GM18868 (cell line): ENCODE measurements around the gene ITPKA.

Source experiments
- ATAC-seq: cut with Tn5 transposase; IDR thresholded peaks from one replicate; pipeline ENCODE4 v1.9.1; 2021; ENCODE audit warnings: mild to moderate bottlenecking, moderate library complexity; ENCODE audit not compliant: unreplicated experiment

ITPKA gene

GRCh38 chr15:41489641-41490040 lies 4.0 kb upstream of the ITPKA start:
- ATAC-seq, result no peak

DNA sequence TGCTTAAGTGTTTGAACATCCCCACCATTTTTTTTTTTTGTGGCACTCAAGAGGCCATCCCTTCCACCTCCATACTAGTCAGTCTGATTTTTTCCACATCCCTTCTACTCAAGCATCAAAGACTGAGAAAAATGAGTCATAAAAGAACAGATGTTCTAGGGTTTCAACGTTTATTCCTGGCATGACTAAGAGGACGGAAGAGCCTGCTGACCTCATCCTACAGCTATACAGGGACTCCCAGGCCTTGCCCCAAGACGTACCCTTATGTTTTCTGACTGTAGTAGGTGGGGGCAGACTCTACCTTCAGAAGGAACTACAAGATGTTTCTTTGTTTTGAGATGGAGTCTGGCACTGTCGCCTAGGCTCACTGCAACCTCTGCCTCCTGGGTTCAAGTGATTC lies 3.3 kb upstream of the ITPKA start:
- ATAC-seq, result peak; percentile 43

- ATAC-seq, result no peak
Measured at GRCh38 chr15:41491889-41492288, 1.8 kb upstream of the ITPKA start.

DNA sequence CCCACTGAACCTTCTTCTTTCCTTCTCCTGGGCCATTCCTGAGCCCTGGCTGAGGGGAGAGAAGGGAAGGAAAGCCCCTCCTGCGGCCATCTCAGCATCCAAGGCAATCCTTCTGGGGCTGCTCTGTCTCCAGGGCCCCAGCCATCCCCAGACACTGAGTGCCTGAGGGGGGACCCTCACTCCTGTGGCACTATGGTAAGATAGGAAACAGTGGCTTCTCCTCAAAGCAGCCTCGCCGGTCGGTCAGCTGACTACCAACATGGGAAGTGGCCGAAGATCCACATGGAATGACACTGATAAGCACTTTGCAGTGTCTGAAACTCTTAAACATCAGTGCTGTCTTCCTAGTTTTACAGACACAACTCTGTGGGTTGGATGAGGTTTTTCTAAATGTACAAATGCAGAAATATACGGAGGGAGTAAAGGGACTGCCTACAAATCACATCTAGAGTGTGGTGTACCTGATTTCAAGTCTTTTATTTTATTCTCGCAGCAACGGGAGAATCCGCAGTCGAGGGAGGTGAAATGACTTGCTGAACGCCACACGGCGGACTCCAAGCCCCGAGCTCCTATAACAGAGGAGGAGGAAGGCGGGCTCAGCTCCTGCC lies 973 bp upstream of the ITPKA start:
- ATAC-seq, result peak; percentile 18

GRCh38 chr15:41493902-41494189 lies 172 bp downstream of the ITPKA start:
- peak; percentile 25 for ATAC-seq

DNA sequence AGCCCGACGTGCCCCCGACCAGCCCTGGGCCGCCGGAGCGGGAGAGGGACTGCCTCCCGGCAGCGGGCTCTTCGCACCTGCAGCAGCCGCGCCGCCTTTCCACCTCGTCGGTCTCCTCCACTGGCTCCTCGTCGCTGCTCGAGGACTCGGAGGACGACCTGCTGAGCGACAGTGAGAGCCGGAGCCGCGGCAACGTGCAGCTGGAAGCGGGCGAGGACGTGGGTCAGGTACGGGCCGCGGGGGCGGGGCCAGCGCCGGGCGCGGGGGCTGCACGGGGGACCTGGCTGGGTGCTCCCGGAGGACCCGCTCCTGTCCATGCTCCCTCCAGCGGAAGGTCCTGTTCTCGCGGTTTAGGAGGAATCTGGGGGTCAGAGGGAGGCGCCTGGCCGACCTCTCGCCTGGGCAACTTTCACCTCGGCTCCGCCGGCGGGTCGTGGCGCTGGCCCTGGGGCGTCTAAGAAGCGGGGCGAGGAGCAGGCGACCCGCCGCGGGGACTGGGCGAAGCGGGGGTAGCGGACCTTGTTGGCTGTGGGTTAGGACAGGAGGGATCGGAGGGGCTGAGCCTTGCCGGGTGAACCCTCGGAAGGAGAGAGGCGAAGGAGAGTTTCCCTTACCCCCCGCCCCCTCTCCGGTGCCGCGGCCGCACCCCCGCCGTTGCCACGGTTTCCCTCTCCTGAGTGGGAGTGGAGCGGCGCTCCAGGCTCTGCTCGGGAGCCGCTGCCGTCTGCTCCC lies 682 bp downstream of the ITPKA start:
- ATAC-seq, result peak; percentile 9

DNA sequence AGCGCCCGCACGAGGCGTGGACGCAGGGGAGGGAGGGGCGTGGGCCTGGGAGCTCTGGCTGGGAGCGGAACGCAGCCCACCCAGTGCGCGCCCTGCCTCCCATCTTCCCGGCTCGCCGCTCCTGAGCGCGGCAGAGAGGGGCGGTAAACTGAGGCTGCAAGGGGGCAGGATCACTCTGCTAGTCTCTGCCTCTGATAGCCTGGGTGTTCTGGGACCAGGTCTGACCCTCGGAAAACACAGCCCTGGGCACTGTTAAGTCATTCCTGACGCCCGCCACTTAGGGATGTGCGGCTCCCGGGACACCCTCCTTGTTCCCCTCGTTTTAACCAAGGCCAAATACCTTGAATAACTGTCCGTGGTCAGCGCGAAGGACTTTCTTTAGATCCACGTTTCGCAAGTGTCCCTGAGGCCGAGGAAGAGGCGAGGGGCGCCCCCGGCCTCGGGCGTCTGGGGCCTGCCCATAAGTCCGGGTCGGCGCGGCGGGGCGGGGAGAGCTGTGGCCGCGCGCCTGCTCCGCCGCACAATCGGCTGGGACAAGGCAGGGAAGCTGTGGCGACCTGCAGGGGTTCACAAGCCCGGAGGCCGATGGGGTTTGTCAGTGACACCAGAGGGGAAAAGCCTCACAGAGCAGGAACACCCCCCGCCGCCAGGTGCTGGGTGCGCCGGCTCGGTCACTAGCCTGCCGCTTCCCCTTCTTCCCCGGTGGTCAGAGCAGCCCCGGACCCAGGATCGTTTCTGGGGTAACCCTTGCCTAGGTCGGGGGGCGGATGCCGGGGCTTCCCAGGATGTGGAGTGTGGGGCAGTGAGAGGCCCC lies 1.5 kb downstream of the ITPKA start:
- no peak for ATAC-seq

DNA sequence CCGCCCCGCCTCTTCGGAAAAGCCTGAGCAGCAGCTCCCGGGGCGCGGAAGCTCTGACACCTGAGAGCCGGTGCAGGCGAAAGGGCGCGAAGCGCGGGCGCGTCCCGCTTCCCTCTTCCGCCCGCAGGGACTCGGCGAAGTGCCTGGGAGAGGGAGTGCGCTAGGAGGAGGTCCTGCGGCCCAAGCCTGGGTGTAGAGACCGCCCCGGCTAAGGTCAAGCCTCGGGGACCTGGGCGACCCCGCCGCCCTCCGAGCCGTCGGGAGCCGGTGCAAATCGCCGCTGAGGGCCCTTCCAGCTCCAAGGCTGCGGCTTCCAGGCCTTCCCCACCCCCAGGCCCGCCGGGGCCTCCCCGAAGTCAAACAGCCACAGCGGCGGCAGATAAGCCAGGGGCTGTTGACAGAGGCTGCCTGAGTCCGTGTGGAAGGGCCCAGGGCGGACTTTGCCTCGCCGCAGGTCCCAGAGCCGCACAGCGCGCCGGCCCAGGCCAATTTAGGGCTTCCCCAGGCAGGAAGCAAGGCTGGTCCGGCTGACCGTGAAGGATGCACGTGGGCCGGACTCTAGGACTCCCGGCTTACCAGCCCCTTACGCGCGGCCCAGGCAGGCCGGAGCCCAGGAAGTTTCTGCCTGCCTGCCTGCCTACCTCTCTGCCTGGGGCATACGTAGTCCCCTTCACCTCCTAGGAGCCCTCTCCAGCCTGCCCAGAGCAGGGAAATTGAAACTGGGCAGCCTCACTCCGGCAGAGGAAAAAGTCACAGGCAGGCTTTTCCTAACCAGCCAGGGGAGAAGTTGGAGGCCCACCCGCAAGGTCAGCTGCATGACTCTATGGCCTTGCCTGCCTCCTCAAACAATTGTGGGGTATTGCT lies 2.3 kb downstream of the ITPKA start:
- ATAC-seq, result no peak

- no peak for ATAC-seq
Measured at GRCh38 chr15:41498657-41499056, 5.0 kb downstream of the ITPKA start.

GRCh38 chr15:41499109-41499851 lies 5.6 kb downstream of the ITPKA start:
- no peak for ATAC-seq

DNA sequence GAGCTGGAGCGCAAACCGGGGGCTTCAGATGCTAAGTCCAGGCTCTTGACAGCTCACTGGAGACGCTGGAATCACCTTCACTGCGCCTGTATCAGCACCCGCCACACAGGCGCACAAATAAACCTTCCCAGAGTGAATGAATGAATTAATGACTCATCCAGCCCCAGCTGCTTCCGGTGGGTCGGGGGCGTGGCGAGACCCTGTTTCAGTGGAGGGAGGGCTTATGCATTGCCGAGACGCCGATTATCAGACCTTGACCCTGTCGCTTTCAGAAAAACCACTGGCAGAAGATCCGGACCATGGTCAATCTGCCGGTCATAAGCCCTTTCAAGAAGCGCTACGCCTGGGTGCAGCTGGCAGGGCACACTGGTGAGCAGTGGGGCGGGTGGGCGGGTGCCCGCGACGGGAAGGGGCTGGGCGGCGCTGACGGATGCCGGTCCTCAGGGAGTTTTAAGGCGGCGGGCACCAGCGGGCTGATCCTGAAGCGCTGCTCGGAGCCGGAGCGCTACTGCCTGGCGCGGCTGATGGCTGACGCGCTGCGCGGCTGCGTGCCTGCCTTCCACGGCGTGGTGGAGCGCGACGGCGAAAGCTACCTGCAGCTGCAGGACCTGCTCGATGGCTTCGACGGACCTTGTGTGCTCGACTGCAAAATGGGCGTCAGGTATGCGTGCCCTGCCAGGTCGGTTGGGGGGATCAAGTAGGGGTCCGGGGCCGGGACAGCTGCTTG lies 7.7 kb downstream of the ITPKA start:
- ATAC-seq, result no peak

GRCh38 chr15:41501931-41502794 lies 8.5 kb downstream of the ITPKA start:
- ATAC-seq, result no peak

DNA sequence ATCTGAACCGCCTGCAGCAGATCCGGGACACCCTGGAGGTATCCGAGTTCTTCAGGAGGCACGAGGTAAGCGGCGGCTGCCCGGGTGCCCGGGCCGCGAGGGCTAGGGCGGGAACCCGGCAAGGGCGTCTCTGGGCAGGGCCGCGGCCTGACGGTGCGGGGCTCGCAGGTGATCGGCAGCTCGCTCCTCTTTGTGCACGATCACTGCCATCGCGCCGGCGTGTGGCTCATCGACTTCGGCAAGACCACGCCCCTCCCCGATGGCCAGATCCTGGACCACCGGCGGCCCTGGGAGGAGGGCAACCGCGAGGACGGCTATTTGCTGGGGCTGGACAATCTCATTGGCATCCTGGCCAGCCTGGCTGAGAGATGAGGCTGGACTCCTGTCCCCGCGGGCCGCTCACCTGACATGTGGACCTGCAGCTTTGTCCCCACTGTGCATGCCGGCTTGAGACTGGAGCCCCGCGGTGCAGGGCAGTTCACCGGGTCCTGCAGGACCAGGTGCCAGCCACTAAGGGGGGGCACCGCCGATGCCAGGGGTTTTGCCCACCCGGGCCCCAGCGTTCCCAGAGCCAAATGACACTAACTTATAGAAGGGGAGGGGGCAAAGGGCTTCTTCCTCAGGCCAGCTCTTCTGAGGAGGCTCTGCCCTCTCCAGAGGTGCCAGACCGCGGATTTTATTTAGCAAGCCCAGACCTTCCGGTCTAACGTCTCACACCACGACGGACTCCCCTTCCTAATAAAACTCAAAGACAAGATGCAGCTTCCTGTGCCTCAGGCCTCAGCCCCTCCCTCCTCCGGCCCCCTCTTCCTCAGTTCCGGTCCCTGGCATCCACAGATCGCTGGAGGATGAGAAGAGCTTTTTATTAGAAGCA lies 9.4 kb downstream of the ITPKA start:
- no peak for ATAC-seq

DNA sequence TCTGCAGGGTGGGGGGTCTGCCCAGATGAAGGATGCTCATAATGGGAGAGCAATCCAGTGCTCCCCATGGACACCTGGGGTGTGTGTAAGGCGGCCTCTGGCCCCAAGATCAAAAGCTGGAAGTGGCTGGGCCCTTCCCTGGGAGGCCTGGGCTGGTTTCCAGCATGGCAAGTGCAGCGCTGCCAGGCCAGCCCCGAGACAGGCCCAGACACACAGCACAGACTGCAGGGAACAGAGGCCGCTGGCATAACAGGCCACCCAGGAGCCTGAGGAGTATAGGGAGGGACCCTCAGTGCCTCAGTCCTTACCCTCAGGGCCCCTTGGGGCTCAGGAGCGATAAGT lies 10.0 kb downstream of the ITPKA start:
- no peak for ATAC-seq

GRCh38 chr15:41504751-41505492 lies 11.2 kb downstream of the ITPKA start:
- no peak for ATAC-seq

GRCh38 chr15:41505776-41506175 lies 12.1 kb downstream of the ITPKA start:
- ATAC-seq, result no peak

- no peak for ATAC-seq
Measured at GRCh38 chr15:41506796-41507341, 13.2 kb downstream of the ITPKA start.
